ENCODE data around the gene FAM181A. TPM values are rescaled to one million over a fixed set of nuclear protein-coding genes. Genes with fewer than 3 reads are reported as not detected.

FAM181A gene
- total RNA-seq, 1 experiment from 2014 or later: not detected

DNA sequence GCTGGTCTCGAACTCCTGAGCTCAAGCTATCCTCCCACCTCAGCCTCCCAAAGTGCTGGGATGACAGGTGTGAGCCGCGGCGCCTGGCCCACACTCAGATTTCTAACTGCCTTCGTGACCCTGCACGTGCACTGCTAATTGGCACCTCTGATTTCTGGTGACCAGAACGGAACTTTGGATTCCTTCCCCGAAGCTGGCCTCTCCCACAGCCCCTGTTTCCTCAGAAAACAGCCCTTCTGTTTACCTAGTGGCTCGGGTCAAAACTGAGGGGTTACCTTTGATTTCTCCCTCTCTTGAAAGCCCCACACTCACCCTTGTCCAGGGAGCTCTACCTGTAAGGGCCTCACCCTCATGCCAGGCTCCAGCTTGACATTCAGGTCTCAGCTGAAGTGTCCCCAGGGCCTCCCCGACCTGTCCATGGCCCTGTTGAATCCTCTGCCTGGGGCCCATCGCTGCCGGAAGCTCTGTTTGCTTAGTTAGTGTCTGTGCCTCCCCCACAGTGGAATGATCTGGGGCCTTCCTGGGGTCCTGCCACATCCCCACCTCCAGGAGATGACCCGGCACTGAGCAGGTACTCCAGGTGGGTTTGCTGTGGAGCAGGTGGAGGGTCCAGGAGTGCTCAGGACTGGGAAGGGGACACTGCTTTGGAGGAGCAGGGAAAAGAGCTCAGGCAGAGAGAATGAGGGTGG is 24.4 kb upstream of the FAM181A start:
- Histone ChIP-seq H3K4me3 (ENCODE audit: low read length) (no peak overlapping the region), H3K27me3 (ENCODE audit: low read length) (peaks cover 55% of the 10 kb centered on the region), H3K9me3 (ENCODE audit: low read length) (no peaks in the 10 kb centered on the region), H3K27ac (ENCODE audit: low read length) (no peak overlapping the region), H3K9ac (ENCODE audit: low read length) (no peak overlapping the region), H3K36me3 (ENCODE audit: low read depth, low read length) (no peaks in the 10 kb centered on the region), H2AFZ (ENCODE audit: low read length) (no peak overlapping the region), H3K4me2 (ENCODE audit: low read length) (no peak overlapping the region), H3K4me1 (ENCODE audit: insufficient read depth, low read length) (no peaks in the 10 kb centered on the region), H4K20me1 (ENCODE audit: low read length) (no peaks in the 10 kb centered on the region), H3F3A (ENCODE audit: low read length, unreplicated experiment) (no peaks in the 10 kb centered on the region), H3K9me2 (replicated peaks; ENCODE audit: low read length) (no peaks in the 10 kb centered on the region), H3K79me2 (ENCODE audit: low read length) (no peaks in the 10 kb centered on the region)
- no peak for ATAC-seq
- POLR2A ChIA-PET (ENCODE audit: unreplicated experiment): no interaction called here
- no peak for DNase-seq
- TF ChIP-seq CTCF (conservative IDR thresholded peaks at IDR 0.05; ENCODE audit: low read depth, low read length) (no peak), EZH2phosphoT487 (IDR thresholded peaks at IDR 0.05; ENCODE audit: borderline replicate concordance, low read length) (no peak), EZH2 (IDR thresholded peaks at IDR 0.05; ENCODE audit: low read length, unreplicated experiment) (no peak)
- BruUV-seq (replicated peaks): no TSS peak
- intact Hi-C loops (cut with micrococcal nuclease): no loop called here
- CTCF ChIA-PET: no interaction called here

DNA sequence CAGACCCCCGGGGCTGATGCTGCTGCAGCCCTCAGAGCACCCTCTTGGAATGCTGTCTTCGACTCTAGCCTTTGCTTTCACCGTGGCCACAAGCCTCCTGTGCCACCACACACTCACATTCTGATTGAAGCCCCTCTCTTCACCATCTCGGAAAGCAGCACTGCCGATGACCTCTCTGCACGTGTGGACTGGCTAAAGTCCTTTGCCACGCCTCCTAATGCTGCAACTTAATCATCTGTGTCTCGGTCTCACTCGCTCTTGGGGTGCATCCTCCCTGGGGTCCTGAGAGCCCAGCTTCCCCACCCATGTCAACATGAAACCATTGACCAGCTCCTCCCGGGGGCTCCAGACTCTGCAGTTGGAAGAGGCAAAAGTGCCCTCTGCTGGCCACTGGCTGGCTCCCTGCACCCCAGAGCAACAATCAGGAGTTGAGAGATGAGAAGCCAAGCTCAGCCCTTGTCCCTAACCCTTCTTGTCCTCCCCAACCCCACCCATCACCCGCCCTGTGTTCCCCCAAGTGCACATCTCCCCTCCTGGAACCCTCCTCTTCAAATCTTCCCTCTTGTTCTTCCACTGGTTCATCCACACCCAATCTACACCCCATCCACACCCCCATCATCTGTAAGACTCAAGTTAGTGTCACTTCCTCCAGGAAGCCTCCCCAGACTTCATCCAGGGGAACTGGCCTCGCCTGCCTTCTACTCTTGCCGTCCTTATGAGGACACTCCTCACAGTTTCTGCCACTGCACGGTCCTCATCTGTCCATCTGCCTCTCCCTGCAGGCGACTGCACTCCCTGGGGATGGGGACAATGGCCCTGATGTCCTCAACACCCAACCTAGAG is 23.6 kb upstream of the FAM181A start:
- POLR2A ChIA-PET (ENCODE audit: unreplicated experiment): no interaction called here
- intact Hi-C loops (cut with micrococcal nuclease): no loop called here

More for the DNA sequence above, 23.6 kb upstream of the FAM181A start:
- no peaks in the 10 kb centered on the region for H3K9me2 ChIP-seq (replicated peaks; ENCODE audit: low read length)
- no peaks in the 10 kb centered on the region for H3F3A ChIP-seq (ENCODE audit: low read length, unreplicated experiment)
- no peaks in the 10 kb centered on the region for H3K4me1 ChIP-seq (ENCODE audit: insufficient read depth, low read length)
- no peak overlapping the region for H3K4me3 ChIP-seq (ENCODE audit: low read length)
- H3K27ac ChIP-seq (ENCODE audit: low read length): no peak overlapping the region
- H3K79me2 ChIP-seq (ENCODE audit: low read length): no peaks in the 10 kb centered on the region
- no peak overlapping the region for H3K4me2 ChIP-seq (ENCODE audit: low read length)
- no peaks in the 10 kb centered on the region for H3K9me3 ChIP-seq (ENCODE audit: low read length)
- H3K27me3 ChIP-seq (ENCODE audit: low read length): peaks cover 55% of the 10 kb centered on the region
- peak; percentile 18 for DNase-seq
- TF ChIP-seq CTCF (conservative IDR thresholded peaks at IDR 0.05; ENCODE audit: low read depth, low read length): peak; percentile 51
- TF ChIP-seq EZH2phosphoT487 (IDR thresholded peaks at IDR 0.05; ENCODE audit: borderline replicate concordance, low read length): no peak
- H3K9ac ChIP-seq (ENCODE audit: low read length): no peak overlapping the region
- no peak overlapping the region for H2AFZ ChIP-seq (ENCODE audit: low read length)
- H3K36me3 ChIP-seq (ENCODE audit: low read depth, low read length): no peaks in the 10 kb centered on the region
- no peak for ATAC-seq
- BruUV-seq (replicated peaks): no TSS peak
- no peaks in the 10 kb centered on the region for H4K20me1 ChIP-seq (ENCODE audit: low read length)
- CTCF ChIA-PET: no interaction called here
